NCI-H526 (cell line): ENCODE measurements around the gene UBA1.

Experiments
- DNase-seq, 2 experiments: peaks; one replicate each; lab custom pipeline; 2025; lab: John Stamatoyannopoulos, UW

UBA1 gene

GRCh38 chrX:47193475-47194193, at the start of gene UBA1:
Gene UBA1, plus strand, starts transcription at chrX:47193829. Its CDS starts 4,974 bp downstream, at chrX:47198803.
- DNase-seq, result peak; percentile 95 to 97

GRCh38 chrX:47143894-47144625, 49.6 kb upstream of the UBA1 start:
- peak in 1 of 2 experiments; percentile 40 for DNase-seq

GRCh38 chrX:47144626-47145394, 48.8 kb upstream of the UBA1 start, which contains the start of the genes NDUFB11 and RBM10:
Gene NDUFB11, minus strand, starts transcription at chrX:47144702. Its CDS starts 23 bp downstream, at chrX:47144679.
Gene RBM10, plus strand, starts transcription at chrX:47145221. Its CDS starts 2,261 bp downstream, at chrX:47147482.
- peak; percentile 93 to 96 for DNase-seq

GRCh38 chrX:47145395-47146120, 48.1 kb upstream of the UBA1 start:
- peak; percentile 22 to 78 for DNase-seq

GRCh38 chrX:47146121-47146935, 47.3 kb upstream of the UBA1 start:
- peak in 1 of 2 experiments; percentile 19 for DNase-seq

- DNase-seq, result no peak
Measured at GRCh38 chrX:47146936-47147859, 46.4 kb upstream of the UBA1 start.

- DNase-seq, result no peak
Measured at GRCh38 chrX:47148946-47149345, 44.7 kb upstream of the UBA1 start.

GRCh38 chrX:47151435-47151834, 42.2 kb upstream of the UBA1 start:
- peak in 1 of 2 experiments; percentile 1 for DNase-seq

- DNase-seq, result no peak
Measured at GRCh38 chrX:47156611-47157520, 36.8 kb upstream of the UBA1 start.

GRCh38 chrX:47158131-47158530, 35.5 kb upstream of the UBA1 start:
- DNase-seq, result no peak

GRCh38 chrX:47158781-47159180, 34.8 kb upstream of the UBA1 start:
- no peak for DNase-seq

GRCh38 chrX:47160781-47161180, 32.8 kb upstream of the UBA1 start:
- no peak for DNase-seq

GRCh38 chrX:47162927-47163583, 30.6 kb upstream of the UBA1 start:
- no peak for DNase-seq

GRCh38 chrX:47164420-47164819, 29.2 kb upstream of the UBA1 start:
- DNase-seq, result no peak

GRCh38 chrX:47166126-47166525, 27.5 kb upstream of the UBA1 start:
- no peak for DNase-seq

GRCh38 chrX:47168495-47169073, 25.0 kb upstream of the UBA1 start:
- DNase-seq, result no peak

- no peak for DNase-seq
Measured at GRCh38 chrX:47169273-47169672, 24.4 kb upstream of the UBA1 start.
